Measurements from ENCODE around the gene GORAB.

Gene GORAB

DNA sequence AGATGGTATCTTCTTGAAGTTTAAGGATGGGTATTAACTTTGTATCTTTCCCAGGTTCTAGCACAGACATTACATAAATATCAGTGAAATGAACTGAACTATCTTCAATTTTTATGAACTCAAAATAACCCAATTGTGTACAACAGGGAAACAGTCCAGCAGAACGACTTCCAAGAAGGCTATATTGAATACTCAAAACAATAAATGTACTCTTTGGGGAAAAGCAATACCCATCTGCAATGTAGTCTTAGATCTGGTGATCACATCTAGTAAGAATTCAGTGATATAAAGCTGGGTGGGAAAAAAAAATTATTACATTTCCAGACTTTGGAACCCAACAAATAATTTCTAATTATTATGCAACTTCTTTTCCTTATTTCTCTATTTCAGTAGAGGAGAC, 33.1 kb upstream of the GORAB start:
- in situ Hi-C loops (cut with HindIII; ENCODE audit: low sequenced_read_pairs) = no loop called here

DNA sequence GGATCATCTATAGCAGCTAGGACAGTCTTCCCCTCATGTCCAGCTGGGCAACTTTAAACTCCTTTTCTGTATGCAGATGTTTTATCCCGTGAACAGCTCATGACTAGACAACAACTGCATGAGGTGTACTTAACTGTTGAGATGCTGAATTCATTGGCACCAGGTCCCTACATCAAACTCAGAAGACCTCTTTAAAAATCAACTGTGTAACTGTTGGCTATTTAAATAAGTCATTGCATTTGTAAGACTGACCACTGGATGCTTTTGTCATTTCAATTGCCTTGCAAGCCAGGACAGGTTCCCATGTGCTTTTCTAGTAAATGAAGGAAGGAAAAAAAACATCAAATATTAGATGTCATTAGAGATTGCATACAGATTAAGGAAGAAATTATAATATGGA, 28.3 kb upstream of the GORAB start:
- no peak for DNase-seq (ENCODE audit: low read depth)
- in situ Hi-C loops (cut with HindIII; ENCODE audit: low sequenced_read_pairs) = no loop called here
- H3K4me3 ChIP-seq (ENCODE audit: low read depth, low read length) = no peak overlapping the region
- TF ChIP-seq, protein P1, sequence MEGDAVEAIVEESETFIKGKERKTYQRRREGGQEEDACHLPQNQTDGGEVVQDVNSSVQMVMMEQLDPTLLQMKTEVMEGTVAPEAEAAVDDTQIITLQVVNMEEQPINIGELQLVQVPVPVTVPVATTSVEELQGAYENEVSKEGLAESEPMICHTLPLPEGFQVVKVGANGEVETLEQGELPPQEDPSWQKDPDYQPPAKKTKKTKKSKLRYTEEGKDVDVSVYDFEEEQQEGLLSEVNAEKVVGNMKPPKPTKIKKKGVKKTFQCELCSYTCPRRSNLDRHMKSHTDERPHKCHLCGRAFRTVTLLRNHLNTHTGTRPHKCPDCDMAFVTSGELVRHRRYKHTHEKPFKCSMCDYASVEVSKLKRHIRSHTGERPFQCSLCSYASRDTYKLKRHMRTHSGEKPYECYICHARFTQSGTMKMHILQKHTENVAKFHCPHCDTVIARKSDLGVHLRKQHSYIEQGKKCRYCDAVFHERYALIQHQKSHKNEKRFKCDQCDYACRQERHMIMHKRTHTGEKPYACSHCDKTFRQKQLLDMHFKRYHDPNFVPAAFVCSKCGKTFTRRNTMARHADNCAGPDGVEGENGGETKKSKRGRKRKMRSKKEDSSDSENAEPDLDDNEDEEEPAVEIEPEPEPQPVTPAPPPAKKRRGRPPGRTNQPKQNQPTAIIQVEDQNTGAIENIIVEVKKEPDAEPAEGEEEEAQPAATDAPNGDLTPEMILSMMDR (IDR thresholded peaks at IDR 0.05; ENCODE audit: low read depth, low read length, missing control alignments) = no peak

More for the DNA sequence above, 33.1 kb upstream of the GORAB start:
- H3K4me3 ChIP-seq (ENCODE audit: low read depth, low read length) = no peak overlapping the region
- DNase-seq (ENCODE audit: low read depth) = no peak
- TF ChIP-seq, protein P1 (IDR thresholded peaks at IDR 0.05; ENCODE audit: low read depth, low read length, missing control alignments) = no peak

DNA sequence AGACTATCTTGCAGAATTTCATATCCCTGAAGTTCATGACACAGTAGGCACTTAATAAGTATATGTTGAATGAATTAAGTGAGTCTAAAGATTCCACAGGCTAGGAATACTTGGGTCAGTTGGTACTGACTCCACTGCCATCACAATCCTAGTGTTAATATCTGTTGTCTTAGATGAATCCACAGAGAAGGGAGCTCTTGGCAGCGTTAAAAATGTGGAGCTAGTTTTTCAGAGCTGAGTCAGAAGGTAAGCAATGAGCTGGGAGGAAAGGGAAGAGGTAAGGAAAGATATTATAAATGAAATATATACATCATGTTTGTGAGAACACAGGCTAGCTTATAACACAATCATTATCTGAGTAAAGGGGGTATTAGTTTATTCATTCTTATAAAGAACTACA, 21.8 kb upstream of the GORAB start:
- TF ChIP-seq, protein P1 (IDR thresholded peaks at IDR 0.05; ENCODE audit: low read depth, low read length, missing control alignments) = no peak
- DNase-seq (ENCODE audit: low read depth) = no peak
- in situ Hi-C loops (cut with HindIII; ENCODE audit: low sequenced_read_pairs) = no loop called here
- H3K4me3 ChIP-seq (ENCODE audit: low read depth, low read length) = no peak overlapping the region

DNA sequence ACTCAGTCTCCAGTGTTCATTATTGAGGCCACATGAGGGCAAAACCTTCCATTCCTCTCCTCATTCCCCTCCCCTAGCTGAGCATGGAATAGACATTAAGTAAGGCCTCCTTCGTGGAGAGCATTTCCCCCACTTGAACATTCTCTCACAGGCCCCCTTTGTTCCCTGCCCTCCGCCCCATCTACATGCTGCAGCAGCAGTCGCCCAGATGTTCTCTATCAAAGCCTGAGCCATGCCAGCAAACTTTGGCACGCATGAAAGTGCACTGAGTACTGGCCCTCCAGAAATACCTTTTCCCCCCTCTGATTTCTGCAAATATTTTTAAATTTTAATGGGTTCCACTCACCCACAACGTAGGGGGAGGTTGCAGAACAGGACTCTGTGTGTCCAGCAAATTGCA, 20.9 kb upstream of the GORAB start:
- TF ChIP-seq, protein P1 (IDR thresholded peaks at IDR 0.05; ENCODE audit: low read depth, low read length, missing control alignments) = no peak
- DNase-seq (ENCODE audit: low read depth) = no peak
- in situ Hi-C loops (cut with HindIII; ENCODE audit: low sequenced_read_pairs) = no loop called here
- H3K4me3 ChIP-seq (ENCODE audit: low read depth, low read length) = no peak overlapping the region

DNA sequence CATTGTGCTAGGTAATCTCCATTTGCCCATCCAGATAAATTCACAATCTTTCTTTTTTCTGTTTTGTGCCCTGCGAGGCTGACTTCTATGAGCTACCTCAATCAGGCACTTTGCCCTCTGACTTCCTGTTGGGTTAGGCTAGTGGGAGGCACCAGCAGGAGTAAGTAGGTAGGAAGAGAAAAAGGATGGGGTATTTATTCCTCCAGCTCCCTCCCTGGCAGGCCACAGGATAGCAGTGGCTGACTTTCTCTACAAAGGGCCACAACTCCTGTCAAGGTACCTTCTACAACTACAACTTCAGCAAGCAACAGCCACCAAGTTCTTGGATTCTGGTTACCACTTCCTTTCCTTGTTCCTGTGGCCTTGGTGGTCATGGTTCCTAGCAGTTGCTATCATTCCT, 18.8 kb upstream of the GORAB start:
- no peak overlapping the region for H3K4me3 ChIP-seq (ENCODE audit: low read depth, low read length)
- in situ Hi-C loops (cut with HindIII; ENCODE audit: low sequenced_read_pairs) = no loop called here
- no peak for DNase-seq (ENCODE audit: low read depth)
- TF ChIP-seq, protein P1 (IDR thresholded peaks at IDR 0.05; ENCODE audit: low read depth, low read length, missing control alignments) = no peak

DNA sequence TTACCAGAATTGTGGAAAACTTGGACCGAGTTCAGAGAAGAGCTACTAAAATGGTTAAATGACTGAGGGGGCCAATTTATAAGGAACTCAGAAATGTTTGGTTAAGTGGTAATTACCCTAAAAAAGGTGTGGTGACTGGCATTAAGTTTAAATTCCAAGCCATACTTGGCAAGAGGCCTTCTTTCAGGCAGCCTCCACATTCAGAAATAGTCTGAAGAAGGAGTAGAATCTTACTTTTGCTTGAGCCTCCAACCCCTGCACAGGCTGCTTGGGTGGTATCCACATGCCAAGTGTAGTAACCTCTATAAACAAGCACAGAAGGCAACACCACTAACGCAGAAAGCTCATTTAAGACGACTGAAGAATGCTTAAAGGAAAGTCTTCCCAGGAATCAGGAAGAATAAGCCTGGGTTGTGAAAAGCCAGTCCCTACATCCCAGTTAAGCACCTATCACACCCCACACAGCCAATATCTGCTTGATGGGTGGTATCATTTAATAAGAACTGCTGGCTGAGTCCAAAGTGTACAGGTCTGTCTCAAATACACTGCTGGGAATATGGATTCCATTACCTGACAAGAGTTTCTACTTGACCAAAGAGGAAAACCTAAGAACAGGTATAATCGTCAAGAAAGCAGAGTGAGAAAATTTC, 13.7 kb upstream of the GORAB start:
- DNase-seq (ENCODE audit: low read depth) = no peak
- H3K4me3 ChIP-seq (ENCODE audit: low read depth, low read length) = no peak overlapping the region
- TF ChIP-seq, protein P1 (IDR thresholded peaks at IDR 0.05; ENCODE audit: low read depth, low read length, missing control alignments) = no peak
- in situ Hi-C loops (cut with HindIII; ENCODE audit: low sequenced_read_pairs) = no loop called here

Measured in astrocyte of the cerebellum (primary cell).